Testis (tissue), 5 donors: ENCODE results near the gene CPHXL. TPM values are rescaled to one million over a fixed set of nuclear protein-coding genes. Genes with fewer than 3 reads are reported as not detected.
A peak's percentile ranks its signal among the peaks of the same experiment; 100 is the strongest.

Experiments used
- DNase-seq: peaks from one replicate; pipeline ENCODE4 v3.0.0-alpha.2; 2019
- H3K27ac ChIP-seq, 2 donors: fragments of 200-600 bp; sonication (generic); one replicate each; pipeline ENCODE4 v1.5.1; 2019
- H3K27me3 ChIP-seq: fragments of 200-600 bp; sonication (generic); one replicate; pipeline ENCODE4 v1.5.1; 2019
- H3K36me3 ChIP-seq: fragments of 200-600 bp; sonication (generic); one replicate; pipeline ENCODE4 v1.5.1; 2017; ENCODE audit warnings: low read depth; ENCODE audit errors: missing control alignments
- H3K4me1 ChIP-seq: fragments of 200-600 bp; sonication (generic); one replicate; pipeline ENCODE4 v1.5.1; 2019
- H3K4me3 ChIP-seq, 2 donors: fragments of 200-600 bp; sonication (generic); one replicate each; pipeline ENCODE4 v1.5.1; 2017 to 2019
- H3K9me3 ChIP-seq: fragments of 200-600 bp; sonication (generic); one replicate; pipeline ENCODE4 v1.5.1; 2017
- CTCF ChIP-seq, 3 experiments: fragments of 450-650 bp in 2 of 3; fragments of 200-600 bp in 1 of 3; sonication (generic) in 1 of 3; IDR thresholded peaks; one replicate each; pipeline ENCODE4 v1.5.1; 2016 to 2019; ENCODE audit warnings: antibody characterized with exemption in 3 of 3, mild to moderate bottlenecking in 2 of 3, moderate library complexity in 1 of 3
- POLR2A ChIP-seq: fragments of 450-650 bp; IDR thresholded peaks from one replicate; pipeline ENCODE4 v1.6.1; 2017; ENCODE audit warnings: antibody characterized with exemption, mild to moderate bottlenecking, moderate library complexity
- WGBS, 2 donors: methylation state at CpG; one replicate each; pipeline ENCODE4 v1.1.5; 2018; 5-methylcytosine and 5-hydroxymethylcytosine counted together
- intact Hi-C: fragments of 100-400 bp; cut with DNase I; formaldehyde crosslinking; loops from one replicate; pipeline ENCODE4 v1.15.1; 2023; ENCODE audit warnings: low total_unique reads
- long read RNA-seq, 2 donors: transcript quantifications; one replicate each; lab custom pipeline, GENCODE V29; 2026
- polyA plus RNA-seq: library from polyadenylated mRNA; stranded (reverse); fragments of 350-450 nt; fragmentation: Illumina TruSeq; extraction: RNeasy Lipid Tissue Mini Kit (QIAGEN cat#74804); gene quantifications from one replicate; pipeline ENCODE4 v1.2.3, GENCODE V29; 2014; ENCODE audit warnings: low read depth, low replicate concordance; ENCODE audit not compliant: insufficient read depth
- total RNA-seq, 2 donors: library from RNA; depleted of rRNA; stranded (reverse); fragments of >200 nt; gene quantifications; one replicate each; pipeline ENCODE4 v1.2.3, GENCODE V29; 2016

CPHXL gene
- total RNA-seq (1 to 10 TPM in 1 of 2 donors, under 1 TPM in 1; 0.68 to 1.2 TPM), polyA plus RNA-seq (0.54 TPM)
- long read RNA-seq, donor 1, result 0 reads
- long read RNA-seq, donor 2, result 0 reads

GRCh38 chr16:75726390-75726789 lies at the start of gene CPHXL:
CPHXL (minus strand) TSS chr16:75726490; CDS start chr16:75726442, 48 bp downstream.
- Histone ChIP-seq H3K4me1 (no peaks in the 10 kb centered on the region), H3K4me3 (peak within 1 kb of the TSS in 1 of 2 donors; percentile 7), H3K27ac (no peak within 1 kb of the TSS), H3K27me3 (no peaks in the 10 kb centered on the region), H3K36me3 (no peaks in the 10 kb centered on the region), H3K9me3 (no peaks in the 10 kb centered on the region)
- TF ChIP-seq CTCF (IDR thresholded peaks at IDR 0.05) (no peak), POLR2A (no peak)
- 70 to 82% methylated on average over 5 of the region's 5 CpGs for WGBS, 2 donors
- intact Hi-C loops, result no loop called here
- no peak for DNase-seq

- WGBS, 2 donors, result 63 to 89% methylated on average over 1 of the region's 1 CpG
Measured at GRCh38 chr16:75774197-75774596, 47.9 kb upstream of the CPHXL start.

GRCh38 chr16:75770051-75770450 lies 43.8 kb upstream of the CPHXL start:
- Histone ChIP-seq H3K27me3 (no peaks in the 10 kb centered on the region), H3K4me1 (no peaks in the 10 kb centered on the region), H3K4me3 (no peak overlapping the region), H3K27ac (no peak overlapping the region), H3K9me3 (no peaks in the 10 kb centered on the region), H3K36me3 (no peaks in the 10 kb centered on the region)
- no peak for TF ChIP-seq POLR2A
- no peak for TF ChIP-seq CTCF (IDR thresholded peaks at IDR 0.05)
- no peak for DNase-seq
- intact Hi-C loops, result no loop called here

More at GRCh38 chr16:75774197-75774596, 47.9 kb upstream of the CPHXL start:
- intact Hi-C loops, result no loop called here
- TF ChIP-seq POLR2A (no peak), CTCF (IDR thresholded peaks at IDR 0.05) (no peak)
- no peak for DNase-seq
- Histone ChIP-seq H3K36me3 (no peaks in the 10 kb centered on the region), H3K27me3 (no peaks in the 10 kb centered on the region), H3K4me1 (no peaks in the 10 kb centered on the region), H3K27ac (no peak overlapping the region), H3K4me3 (no peak overlapping the region), H3K9me3 (no peaks in the 10 kb centered on the region)

GRCh38 chr16:75764154-75764768 lies 38.0 kb upstream of the CPHXL start:
- WGBS, 2 donors, result 29 to 41% methylated on average over 7 of the region's 7 CpGs
- DNase-seq, result peak; percentile 73
- intact Hi-C loops, result loop anchor here (5.0 kb wide), 1 partner anchor 292 kb away; no protein-coding TSS in a partner anchor
- no peaks in the 10 kb centered on the region for H3K36me3 ChIP-seq
- TF ChIP-seq POLR2A, result no peak
- peak in 2 of 3 experiments; percentile 70 to 77 for TF ChIP-seq CTCF (IDR thresholded peaks at IDR 0.05)
- H3K4me3 ChIP-seq, result no peak overlapping the region
- no peak overlapping the region for H3K27ac ChIP-seq
- H3K4me1 ChIP-seq, result no peaks in the 10 kb centered on the region
- H3K9me3 ChIP-seq, result no peaks in the 10 kb centered on the region
- no peaks in the 10 kb centered on the region for H3K27me3 ChIP-seq

GRCh38 chr16:75763204-75763603 lies 36.9 kb upstream of the CPHXL start:
- H3K4me3 ChIP-seq, result no peak overlapping the region
- no peaks in the 10 kb centered on the region for H3K27me3 ChIP-seq
- WGBS, 2 donors, result 46 to 62% methylated on average over 3 of the region's 3 CpGs
- H3K27ac ChIP-seq, result no peak overlapping the region
- no peaks in the 10 kb centered on the region for H3K9me3 ChIP-seq
- intact Hi-C loops, result loop anchor here (5.0 kb wide), 1 partner anchor 291 kb away; no protein-coding TSS in a partner anchor
- H3K4me1 ChIP-seq, result no peaks in the 10 kb centered on the region
- H3K36me3 ChIP-seq, result no peaks in the 10 kb centered on the region
- TF ChIP-seq POLR2A (no peak), CTCF (IDR thresholded peaks at IDR 0.05) (no peak)
- no peak for DNase-seq
